GM21390 (cell line): ENCODE measurements around the gene CNIH2.
"Not testable (repeated sequence)": the region's sequence is repeated elsewhere in the genome, so short reads cannot be mapped to it uniquely, and the experiment has no call there.

Experiments
- ATAC-seq: cut with Tn5 transposase; IDR thresholded peaks from one replicate; pipeline ENCODE4 v1.9.1; 2021; ENCODE audit not compliant: unreplicated experiment

CNIH2 gene

DNA sequence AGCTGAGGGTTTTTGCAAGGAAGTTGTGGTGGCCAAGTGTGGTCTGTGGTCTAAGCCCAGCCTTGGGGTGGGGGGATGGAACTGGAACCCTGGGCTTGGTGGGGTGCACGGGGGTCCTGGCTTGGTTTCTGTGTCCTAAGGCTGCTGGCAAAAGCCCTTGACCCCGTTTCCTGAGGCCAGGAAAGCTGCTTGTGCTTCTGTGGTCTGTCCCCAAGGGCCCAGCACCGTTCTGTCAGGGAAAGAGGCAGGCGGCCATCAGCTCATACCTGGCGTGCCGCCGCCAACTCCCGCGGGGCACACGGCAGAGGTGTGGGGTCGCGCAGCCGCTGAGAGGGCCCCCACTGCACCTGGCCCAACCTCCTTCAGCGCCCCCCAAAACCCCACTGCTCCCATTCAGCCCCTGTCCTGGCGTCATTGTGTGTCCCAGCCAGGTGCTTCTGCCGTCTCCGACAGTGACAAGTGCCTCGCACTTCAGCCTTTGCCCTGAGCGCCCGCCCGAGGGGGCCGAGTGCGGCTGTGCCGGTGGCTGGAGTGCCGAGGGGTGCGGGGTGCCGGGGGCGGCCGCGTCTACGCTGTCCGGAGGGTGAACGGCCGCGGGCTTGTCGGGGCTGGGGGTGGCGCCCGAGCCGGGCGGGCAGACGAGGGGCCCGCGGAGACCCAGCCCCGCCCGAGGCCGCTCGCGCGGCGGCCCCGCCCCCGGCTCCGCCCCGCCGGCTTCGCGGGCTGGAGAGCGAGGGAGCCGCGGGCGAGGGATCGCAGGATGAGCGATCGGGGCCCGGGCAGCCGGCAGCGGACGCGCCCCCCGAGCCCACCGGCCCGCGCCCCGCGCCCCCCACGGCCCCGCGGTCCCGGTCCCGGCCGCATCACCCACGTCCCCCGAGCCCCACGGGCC is at the start of gene CNIH2:
Gene CNIH2 (plus strand): TSS at position 705 of the 892 bp plus-strand sequence. CDS start 282 bp downstream, outside the sequence.
- no peak for ATAC-seq

DNA sequence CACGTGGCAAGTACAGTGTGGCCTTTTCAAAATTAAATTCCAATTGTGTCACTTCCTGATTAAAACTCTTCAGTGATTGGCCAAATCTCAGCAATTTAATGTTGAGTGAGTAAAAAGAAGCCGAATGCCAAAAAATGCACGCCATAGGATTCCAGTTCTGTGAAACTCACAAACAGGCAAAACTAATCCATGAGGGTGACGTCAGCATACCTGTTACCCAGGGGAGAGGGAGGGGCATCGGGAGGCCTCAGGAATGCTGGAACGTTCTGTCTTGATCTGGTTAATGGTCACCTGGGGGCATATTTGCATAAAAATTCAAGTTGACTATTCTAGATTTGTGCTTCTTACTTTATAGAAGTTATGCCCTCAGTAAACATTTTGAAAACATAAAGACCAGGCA is 49.5 kb upstream of the CNIH2 start:
- ATAC-seq: no peak

DNA sequence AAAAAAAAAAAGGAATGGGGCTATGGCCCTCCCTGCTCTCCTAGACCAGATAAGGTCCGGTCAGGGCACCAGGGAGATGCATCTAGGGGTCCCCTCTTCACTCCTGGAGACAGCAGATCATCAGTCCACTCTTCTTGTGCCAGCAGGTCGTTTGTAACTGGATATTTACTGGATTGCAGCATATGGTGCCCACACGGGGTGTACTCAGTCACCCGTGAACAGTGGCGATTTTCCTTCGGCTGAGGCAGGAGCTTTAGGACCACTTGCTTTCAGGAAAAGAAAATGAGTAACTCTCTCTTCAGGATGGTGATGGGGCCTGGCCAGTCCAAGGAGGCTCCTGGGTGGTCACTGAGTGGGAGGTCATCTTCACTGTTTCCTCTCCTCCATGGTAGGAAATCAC is 47.8 kb upstream of the CNIH2 start:
- ATAC-seq: no peak

DNA sequence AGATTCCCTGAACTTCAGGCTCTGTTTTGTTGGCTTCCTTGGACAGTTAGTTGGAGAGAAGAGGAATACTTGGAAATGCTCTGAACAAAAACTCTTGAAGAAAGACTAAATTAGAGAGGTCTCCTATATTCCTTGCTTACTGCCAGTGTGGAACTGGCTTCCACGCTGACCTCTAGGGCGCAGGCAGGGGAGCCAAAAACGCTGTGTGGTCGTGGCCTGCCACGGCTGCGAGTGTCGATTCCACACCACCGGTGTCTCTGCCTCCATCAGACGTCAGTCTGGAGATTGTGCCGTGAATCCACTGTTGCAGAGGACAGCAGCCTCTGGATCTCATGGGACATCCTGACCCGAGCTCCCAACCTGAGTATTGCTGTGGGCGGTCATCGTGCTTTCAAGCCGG is 47.0 kb upstream of the CNIH2 start:
- no peak for ATAC-seq

DNA sequence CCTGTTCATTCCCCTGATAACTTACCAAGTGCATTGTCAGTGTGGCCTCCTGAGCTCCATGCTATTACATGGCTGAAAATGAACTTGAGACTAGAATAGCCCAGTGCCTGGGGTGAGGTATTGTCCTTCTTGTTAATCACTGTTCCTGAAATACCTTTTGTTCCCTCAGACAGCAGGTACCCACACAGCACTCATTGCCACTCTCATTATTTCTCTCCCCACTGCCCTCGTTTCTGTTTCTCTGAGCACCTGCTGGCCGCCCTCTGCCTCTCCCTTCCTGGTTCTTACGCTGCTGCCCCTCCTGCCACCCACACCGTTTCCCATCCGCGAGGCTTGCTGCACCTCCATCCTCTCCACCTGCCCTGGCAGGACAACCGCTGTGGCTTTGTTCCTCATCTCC is 46.4 kb upstream of the CNIH2 start:
- no peak for ATAC-seq

DNA sequence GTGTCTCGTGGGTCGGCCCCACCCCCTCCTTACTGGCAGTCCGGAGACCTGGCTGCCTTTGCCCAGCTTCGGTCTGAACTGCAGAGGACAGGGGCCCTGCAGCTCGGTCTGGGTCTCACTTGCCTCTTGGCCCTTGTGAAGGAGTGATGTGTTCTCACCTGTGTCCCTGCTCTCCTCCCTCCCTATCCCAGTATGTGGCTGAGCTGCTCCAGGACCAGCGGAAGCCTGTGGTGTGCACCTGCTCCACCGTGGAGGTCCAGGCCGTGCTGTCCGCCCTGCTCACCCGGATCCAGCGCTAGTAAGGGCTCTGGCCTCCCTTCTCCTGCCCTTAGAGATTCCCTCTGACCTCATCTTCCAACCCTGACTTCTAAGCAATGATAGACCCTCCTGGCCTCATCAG is 45.2 kb upstream of the CNIH2 start:
- no peak for ATAC-seq

DNA sequence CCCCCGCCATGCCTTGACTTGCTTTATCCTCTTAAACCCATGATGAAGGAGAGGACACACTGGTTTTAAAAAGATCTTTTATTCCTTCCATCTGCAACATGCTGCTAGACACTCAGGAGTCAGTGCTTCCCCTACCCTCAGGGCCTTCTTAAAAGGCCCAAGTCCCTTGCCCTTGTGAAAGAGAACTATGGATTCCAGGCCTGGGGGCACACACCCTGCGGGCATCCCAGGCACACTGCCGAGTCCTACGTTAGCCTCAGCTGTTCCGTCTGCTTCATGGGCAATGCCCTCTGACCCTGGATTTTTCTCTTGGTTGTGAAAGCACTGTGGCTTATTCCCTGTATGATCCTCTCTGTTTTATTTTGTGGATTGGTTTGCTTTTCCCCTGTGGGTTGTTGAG is 44.7 kb upstream of the CNIH2 start:
- no peak for ATAC-seq

DNA sequence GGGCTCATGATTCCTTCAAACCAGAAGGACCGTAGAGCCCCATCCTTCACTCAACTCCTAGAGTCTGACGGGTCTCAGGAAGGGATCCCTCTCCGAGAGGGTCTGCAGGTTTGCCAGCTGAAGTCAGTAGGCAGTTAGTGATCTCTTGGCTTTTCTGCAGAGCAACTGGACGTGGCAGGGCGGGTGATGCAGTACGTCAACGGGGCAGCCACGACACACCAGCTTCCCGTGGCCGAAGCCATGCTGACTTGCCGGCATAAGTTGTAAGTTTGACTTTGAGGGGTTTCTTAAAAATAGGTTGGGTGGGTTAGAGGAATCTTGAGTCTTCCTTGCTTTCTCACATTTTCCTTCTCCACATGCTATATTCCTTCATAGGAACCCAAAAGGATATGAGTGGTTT is 42.8 kb upstream of the CNIH2 start:
- no peak for ATAC-seq

DNA sequence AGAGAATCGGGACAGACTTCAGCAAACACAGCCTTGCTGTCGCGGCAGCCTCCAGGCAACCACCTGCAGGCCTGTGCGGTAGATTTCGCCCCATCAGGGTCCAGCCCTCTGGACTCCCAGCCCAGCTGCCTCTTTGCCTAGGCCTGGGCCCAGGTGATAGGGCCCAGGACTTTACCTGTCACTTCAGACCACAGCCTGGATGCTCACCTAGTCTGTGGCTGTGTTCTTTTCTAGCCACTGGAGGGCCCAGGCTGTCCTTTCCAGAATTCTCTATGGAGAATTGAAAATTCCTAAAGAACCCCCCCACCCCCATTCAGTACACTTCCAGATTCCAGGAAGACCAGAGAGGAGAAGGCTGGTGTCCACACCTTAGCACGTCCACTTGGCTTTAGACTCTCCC is 40.1 kb upstream of the CNIH2 start:
- ATAC-seq: no peak

DNA sequence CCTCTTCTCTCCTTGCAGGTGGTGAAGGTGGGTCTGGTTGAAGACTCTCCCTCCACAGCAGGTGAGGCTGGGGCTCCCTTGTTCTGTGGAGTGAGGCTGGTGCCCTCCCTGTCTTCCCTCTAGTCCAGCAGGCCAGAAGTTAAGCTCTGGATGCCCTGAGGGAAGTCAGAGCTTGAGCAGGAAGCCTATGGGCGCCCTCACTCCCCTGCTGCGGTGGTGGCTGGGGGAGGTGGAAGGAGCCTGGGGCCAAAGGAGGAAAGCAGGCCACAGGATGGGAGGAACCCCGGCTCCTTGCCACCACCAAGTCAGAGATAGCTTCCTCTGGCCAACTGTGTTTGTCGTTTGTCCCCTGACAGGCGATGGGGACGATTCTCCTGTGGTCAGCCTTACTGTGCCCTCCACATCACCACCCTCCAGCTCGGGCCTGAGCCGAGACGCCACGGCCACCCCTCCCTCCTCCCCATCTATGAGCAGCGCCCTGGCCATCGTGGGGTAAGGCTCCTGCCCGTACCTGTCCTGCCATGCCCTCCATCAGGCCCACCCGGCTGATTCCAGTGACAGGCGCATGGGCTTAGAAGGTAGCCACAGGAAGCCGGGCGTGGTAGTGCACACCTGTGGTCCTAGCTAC is 39.1 kb upstream of the CNIH2 start:
- ATAC-seq: no peak

DNA sequence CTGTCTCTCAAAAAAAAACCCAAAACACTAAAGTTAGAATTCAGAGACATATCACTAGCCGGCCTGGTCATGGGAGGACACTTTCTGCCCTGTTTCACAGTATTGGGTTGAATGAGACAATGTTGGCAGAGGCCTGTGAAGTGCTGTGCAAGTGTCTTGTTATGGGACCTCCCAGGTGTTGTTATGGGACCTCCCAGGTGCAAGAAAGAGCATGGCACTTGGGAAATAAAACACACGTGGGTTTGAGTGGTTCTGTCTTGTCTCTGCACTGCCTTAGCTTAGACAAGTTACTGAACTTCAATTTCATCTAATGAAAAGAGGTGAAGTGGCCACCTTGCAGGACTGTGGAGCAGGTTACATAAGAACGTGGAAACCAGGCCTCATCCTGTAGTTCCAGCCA is 38.5 kb upstream of the CNIH2 start:
- no peak for ATAC-seq

DNA sequence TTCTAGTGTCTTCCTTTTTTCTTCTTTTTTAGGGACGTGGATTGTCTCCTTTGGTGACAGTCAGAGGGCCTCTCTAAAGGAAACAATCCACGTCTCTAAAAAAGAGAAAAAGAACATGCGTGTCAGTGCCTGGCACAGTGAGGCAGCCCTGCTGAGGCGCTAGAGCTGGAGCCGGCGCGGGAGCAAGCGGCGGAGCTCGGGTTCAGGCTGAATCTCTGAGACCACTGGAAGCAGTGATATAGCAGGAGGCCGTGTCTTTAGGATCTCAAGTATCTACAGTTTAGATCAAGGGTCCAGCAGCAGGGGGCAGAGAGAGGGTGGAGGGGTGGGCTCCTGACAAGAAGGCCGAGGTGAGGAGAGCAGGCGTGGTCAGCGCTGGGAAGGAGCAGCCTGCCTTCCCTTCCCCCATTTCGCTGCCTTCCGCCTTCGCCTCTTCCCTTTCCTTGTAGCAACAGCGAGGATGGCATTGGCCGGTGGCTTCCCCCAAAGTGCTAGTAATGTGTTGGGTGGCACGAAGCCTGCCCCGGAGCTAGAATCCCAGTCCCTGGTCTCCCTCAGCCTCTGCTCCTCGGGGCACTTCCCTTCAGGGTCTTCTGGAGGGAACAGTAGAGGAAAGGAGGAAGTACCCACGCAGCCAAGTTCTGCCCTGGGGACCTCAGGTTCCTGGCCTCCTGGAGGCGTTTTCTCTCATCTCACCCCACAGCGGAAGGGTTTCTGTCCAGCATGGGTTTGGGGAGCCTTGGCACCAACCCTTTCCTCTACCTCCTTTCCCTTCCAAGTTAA is 37.8 kb upstream of the CNIH2 start:
- no peak for ATAC-seq

DNA sequence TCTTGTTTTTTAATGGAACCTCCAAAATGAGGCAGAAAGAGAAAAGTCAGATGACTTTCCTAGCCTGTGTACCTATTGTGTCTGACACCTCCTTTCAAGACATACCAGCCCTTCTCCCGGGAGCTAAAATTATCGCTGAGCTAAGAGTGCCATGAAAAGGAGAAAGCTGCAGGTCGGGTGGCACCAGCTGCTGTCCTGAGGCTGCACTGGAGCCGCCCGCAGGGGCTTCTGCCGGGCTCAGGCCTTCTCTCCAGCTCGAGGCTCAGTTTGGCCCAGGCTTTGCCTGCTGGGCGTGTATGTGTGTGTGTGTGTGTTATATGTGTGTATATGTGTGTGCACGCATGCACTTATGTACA is 37.2 kb upstream of the CNIH2 start:
- no peak for ATAC-seq

DNA sequence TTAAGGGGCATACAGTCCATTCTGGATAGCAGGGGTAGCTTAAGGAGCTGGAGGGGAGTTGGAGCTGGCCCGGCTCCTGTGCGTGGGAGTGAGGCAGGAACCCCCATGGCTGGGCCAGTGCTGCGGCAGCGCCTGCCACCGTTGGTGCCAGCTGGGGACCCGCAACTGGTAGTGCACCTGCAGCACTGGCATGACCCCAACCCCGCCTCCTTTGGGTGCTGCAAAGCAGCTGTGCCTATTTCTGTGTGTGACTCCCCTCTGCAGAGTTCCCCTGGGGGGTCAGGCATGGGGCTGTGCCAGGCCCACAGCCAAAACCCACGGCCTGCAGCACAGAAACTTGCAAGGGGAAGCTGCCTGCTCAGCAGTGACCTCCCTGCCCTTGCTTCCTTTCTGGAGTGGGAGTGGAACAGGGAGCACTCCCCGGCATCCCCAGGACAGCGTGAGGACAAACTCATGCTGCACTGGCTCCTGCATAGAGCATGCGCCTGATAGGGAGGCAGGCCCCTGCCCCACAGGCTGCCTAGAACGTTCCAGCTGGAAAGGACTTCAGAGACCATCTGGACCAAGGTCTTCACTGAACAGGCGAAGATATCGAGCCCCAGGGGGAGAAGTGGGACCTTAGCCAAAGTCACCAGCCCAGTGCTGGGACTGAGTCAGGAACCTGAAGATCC is 35.7 kb upstream of the CNIH2 start:
- ATAC-seq: no peak

DNA sequence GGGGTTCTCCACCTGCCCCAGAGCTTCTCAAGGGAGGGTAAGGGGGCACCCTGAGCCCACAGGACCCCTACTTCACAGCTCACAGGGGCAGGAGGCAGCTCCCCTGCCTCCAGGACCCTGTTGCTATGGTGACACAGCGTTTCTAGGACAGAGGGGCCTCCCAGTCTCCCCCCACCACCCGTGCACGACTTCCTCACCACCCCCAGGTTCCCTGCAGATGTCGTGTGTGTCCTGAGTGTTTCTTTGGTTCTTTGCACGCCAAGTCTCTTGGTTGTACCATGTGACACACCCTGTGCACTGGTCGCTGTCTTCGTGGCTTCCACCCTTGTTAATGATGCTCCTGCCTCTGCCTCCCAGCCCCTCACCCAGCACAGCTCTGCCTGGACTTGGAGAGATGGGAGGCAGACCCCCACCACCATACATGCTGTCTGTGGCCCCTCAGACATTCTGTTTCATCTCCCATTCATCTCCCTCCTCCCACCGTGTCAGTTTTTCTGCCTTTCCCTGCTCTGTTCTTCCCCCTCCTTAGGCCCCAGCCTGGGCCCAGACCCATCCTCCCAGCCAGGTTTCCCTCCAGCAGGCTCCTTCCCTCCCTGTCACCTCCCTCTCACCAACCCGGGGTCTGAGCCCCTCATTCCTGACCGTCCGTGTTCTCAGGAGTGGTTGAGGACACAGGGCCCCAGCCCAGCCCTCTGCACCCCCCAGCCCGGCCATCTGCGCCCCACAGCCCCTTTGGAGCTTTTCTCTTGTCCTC is 34.0 kb upstream of the CNIH2 start:
- no peak for ATAC-seq

DNA sequence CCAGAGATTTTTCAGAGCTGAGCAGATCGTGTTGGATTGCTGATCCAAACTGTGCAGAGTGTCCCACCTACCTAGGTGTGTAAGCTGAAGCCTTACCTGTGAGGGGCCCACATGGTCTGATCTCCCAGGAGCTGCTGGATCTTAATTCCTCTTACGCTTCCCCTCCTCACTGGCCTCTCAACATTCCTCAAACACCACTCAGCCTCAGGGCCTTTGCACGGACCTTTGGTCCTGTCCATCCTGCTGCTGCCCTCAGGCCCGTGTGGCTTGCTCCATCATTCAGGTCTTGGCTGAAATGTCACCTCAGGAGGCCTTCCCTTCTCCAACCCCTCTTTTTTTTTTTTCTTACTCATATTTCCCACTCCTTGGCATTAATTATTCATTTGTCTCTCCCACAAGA is 30.7 kb upstream of the CNIH2 start:
- ATAC-seq: no peak

DNA sequence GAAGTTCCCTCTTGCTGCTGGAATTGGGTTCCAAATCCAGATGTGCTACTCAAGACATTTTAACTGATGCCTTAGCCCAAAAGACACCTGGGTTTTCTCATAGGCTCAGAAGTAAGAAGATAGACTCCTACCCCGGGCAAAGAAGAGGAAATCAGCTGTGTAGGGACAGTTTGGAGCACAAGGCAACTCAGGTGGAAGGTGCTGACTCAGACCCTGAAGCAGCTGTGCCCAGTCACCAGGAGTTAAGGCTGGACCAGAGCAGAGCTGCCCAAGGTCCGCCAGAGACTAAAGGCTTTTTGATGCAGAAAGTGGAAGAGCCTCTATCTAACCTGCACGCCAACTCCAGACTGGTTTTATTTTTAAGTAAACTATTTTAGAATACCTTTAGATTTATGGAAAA is 30.2 kb upstream of the CNIH2 start:
- no peak for ATAC-seq

DNA sequence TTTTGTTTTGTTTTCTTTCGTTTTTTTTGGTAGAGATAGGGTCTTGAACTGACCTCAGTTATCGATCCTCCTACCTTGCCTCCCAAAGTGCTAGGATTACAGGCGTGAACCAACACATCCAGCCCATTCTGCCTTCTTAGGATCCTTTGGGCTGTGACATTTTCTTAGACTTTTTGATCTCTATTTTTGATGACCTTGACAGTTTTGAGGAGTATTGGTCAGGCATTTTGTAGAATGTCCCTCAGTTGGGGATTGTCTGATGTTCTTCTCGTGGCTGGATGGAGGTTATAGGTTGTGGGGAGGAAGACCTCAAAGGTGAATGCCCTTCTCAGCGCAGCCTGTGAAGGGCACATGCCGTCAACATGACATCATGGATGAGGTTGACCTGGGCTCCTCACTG is 29.1 kb upstream of the CNIH2 start:
- no peak for ATAC-seq

DNA sequence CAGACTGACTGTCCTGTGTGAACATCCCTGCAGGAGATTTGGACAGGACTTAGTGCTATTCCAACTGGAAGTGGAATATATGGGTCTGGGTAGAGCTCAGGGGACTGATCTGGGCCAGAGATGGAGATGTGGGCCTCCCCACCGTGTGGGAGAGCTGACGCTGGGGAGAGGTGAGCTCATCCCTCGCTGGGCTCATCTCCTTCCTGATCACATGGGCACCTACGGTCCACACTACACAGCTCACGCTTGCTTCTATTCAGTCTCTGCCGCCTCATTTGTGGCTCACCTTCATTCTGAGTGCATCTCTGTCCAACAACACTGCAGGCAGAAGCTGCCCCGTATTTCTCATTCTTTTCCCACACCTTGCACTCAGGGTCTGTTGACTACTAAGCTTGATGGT is 26.2 kb upstream of the CNIH2 start:
- ATAC-seq: no peak

DNA sequence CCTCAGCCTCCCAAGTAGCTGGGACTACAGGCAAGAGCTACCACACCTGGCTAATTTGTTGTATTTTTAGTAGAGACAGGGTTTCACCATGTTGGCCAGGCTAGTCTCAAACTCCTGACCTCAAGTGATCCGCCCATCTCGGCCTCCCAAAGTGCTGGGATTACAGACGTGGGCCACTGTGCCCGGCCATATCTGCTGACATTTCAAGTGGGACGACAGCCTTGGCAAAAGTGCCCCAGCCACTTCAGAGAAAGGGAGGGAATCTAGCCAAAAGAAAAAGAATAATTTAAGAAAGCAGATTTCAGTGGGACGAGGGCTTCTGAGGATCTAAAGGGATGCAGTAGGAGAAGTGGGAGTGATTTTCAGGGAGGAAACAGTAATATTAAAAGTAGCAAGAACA is 24.9 kb upstream of the CNIH2 start:
- ATAC-seq: not testable (repeated sequence)

DNA sequence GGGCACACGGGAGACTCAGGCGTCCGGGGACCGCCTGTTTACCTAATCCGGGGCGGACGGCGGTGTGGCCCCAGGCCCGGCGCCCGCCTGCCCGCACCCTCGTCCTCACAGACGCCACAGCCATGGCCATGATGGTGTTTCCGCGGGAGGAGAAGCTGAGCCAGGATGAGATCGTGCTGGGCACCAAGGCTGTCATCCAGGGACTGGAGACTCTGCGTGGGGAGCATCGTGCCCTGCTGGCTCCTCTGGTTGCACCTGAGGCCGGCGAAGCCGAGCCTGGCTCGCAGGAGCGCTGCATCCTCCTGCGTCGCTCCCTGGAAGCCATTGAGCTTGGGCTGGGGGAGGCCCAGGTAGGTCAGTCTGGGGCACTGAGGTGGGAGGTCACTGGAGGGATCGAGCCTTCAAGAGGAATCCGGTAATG is 19.5 kb upstream of the CNIH2 start:
- no peak for ATAC-seq
